Measurements from ENCODE around the gene RIN1. TPM values are rescaled to one million over a fixed set of nuclear protein-coding genes. Genes with fewer than 3 reads are reported as not detected.

Gene RIN1
- total and polyA plus RNA-seq, 2 of the 13 experiments (the other 11 are each of a cell fraction or from before 2014, with no cell fraction given): 2.4 to 4.1 TPM

DNA sequence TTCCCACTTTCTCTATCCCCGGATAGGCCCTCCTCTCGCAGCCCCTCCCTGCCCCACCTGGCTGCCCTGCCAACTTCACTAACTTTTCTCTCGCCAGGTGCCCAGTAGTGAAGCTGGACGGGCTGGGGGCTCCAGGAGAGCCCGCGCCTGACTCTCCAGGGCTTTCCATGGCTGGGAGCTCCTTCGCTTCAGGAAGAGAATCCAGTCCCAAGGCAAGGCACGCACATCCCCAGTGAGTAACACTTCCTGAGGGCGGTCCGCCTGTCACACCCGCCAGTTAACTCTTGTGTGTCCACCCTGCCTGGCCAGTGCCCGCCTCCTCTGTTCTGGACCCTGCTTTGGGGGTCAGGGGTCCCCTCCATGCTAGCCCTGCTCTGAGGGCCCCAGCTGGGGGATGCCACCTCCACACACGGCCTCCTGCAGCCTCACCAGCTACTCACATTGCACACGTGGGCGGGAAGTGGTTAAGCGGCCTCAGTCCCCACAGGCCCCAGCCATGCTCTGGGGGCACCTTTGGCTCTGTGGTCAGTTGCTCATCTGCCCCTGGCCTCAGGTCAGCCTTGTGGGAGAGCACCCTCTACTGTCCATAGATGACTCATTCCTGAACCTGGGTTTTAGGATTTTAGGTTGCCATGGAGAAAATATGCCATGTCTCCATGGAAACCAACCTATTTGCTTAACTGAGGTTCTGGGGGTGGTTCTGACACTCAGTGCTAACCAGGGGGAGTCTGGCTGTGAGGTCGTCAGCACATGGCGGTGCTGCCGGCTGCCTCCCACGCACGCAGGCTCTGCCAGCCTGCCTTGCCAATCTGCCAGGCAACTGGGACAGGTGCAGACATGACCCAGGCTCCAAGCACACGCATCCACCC, at the start of gene RIN1 (continued):
- TF ChIP-seq, protein P1, sequence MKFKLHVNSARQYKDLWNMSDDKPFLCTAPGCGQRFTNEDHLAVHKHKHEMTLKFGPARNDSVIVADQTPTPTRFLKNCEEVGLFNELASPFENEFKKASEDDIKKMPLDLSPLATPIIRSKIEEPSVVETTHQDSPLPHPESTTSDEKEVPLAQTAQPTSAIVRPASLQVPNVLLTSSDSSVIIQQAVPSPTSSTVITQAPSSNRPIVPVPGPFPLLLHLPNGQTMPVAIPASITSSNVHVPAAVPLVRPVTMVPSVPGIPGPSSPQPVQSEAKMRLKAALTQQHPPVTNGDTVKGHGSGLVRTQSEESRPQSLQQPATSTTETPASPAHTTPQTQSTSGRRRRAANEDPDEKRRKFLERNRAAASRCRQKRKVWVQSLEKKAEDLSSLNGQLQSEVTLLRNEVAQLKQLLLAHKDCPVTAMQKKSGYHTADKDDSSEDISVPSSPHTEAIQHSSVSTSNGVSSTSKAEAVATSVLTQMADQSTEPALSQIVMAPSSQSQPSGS (CRISPR knock-in tag; IDR thresholded peaks at IDR 0.05): peak; percentile 75; the same call in 1 of the 2 replicates
- TF ChIP-seq POLR2AphosphoS5 (IDR thresholded peaks at IDR 0.05; ENCODE audit: low read depth, low read length) (no peak; the same call in 1 of the 2 replicates), ELF3 (CRISPR knock-in tag; IDR thresholded peaks at IDR 0.05) (peak; percentile 81), MATR3 (CRISPR knock-in tag; IDR thresholded peaks at IDR 0.05) (no peak), ONECUT2 (CRISPR knock-in tag; IDR thresholded peaks at IDR 0.05) (no peak), ZNF317 (CRISPR knock-in tag; IDR thresholded peaks at IDR 0.05) (peak; percentile 76; the same call in 1 of the 2 replicates), ZNF766 (CRISPR knock-in tag; IDR thresholded peaks at IDR 0.05; ENCODE audit: borderline replicate concordance) (0 out of 2 replicates have a peak, but pooled peaks have one; percentile 40), FOXJ3 (CRISPR knock-in tag; IDR thresholded peaks at IDR 0.05; ENCODE audit: borderline replicate concordance) (no peak), SIN3A (IDR thresholded peaks at IDR 0.05; ENCODE audit: borderline replicate concordance, low read depth, low read length) (peak; percentile 75), SNAPC2 (CRISPR knock-in tag; IDR thresholded peaks at IDR 0.05) (0 out of 2 replicates have a peak, but pooled peaks have one; percentile 57), AGO2 (optimal IDR thresholded peaks at IDR 0.05; ENCODE audit: low read depth, low read length) (peak; percentile 57), POLR2G (IDR thresholded peaks at IDR 0.05; ENCODE audit: low read depth, low read length) (peak; percentile 68), XRCC5 (optimal IDR thresholded peaks at IDR 0.05; ENCODE audit: low read length) (peak; percentile 95), ZNF607 (CRISPR knock-in tag; IDR thresholded peaks at IDR 0.05; ENCODE audit: borderline replicate concordance) (peak; percentile 65; the same call in 1 of the 2 replicates), CBX1 (IDR thresholded peaks at IDR 0.05; ENCODE audit: low read depth) (peak; percentile 38), ZNF543 (CRISPR knock-in tag; IDR thresholded peaks at IDR 0.05) (no peak), YEATS4 (CRISPR knock-in tag; IDR thresholded peaks at IDR 0.05; ENCODE audit: borderline replicate concordance) (0 out of 2 replicates have a peak, but pooled peaks have one; percentile 48), AKAP8 (CRISPR knock-in tag; IDR thresholded peaks at IDR 0.05) (peak; percentile 86), ZKSCAN8 (CRISPR knock-in tag; IDR thresholded peaks at IDR 0.05; ENCODE audit: borderline replicate concordance) (0 out of 2 replicates have a peak, but pooled peaks have one; percentile 71), ATF1 (CRISPR knock-in tag; IDR thresholded peaks at IDR 0.05) (peak; percentile 70; the same call in 1 of the 2 replicates), ERF (CRISPR knock-in tag; IDR thresholded peaks at IDR 0.05) (peak; percentile 85), ZNF12 (CRISPR knock-in tag; IDR thresholded peaks at IDR 0.05) (0 out of 2 replicates have a peak, but pooled peaks have one; percentile 12)
- TF ChIP-seq, protein P2, sequence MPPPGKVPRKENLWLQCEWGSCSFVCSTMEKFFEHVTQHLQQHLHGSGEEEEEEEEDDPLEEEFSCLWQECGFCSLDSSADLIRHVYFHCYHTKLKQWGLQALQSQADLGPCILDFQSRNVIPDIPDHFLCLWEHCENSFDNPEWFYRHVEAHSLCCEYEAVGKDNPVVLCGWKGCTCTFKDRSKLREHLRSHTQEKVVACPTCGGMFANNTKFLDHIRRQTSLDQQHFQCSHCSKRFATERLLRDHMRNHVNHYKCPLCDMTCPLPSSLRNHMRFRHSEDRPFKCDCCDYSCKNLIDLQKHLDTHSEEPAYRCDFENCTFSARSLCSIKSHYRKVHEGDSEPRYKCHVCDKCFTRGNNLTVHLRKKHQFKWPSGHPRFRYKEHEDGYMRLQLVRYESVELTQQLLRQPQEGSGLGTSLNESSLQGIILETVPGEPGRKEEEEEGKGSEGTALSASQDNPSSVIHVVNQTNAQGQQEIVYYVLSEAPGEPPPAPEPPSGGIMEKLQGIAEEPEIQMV (CRISPR knock-in tag; IDR thresholded peaks at IDR 0.05; ENCODE audit: low read depth): peak; percentile 61; the same call in 1 of the 2 replicates
- TF ChIP-seq, protein P3, sequence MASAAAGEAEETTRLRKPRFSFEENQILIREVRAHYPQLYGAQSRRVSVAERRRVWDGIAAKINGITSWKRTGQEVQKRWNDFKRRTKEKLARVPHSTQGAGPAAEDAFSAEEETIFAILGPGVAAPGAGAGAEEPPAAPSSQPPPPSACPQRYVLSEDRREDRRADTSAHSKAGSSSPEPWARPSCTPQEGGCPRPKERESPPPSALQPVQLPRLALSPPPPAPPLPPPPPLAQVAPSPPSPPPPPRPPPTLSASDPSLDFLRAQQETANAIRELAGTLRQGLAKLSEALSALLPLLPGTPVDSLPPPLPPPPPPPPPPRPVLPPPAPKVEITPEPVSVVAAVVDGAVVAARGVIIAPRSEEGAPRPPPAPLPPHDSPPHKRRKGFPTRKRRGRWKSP (CRISPR knock-in tag; IDR thresholded peaks at IDR 0.05): peak; percentile 89
- TF ChIP-seq, protein P4, sequence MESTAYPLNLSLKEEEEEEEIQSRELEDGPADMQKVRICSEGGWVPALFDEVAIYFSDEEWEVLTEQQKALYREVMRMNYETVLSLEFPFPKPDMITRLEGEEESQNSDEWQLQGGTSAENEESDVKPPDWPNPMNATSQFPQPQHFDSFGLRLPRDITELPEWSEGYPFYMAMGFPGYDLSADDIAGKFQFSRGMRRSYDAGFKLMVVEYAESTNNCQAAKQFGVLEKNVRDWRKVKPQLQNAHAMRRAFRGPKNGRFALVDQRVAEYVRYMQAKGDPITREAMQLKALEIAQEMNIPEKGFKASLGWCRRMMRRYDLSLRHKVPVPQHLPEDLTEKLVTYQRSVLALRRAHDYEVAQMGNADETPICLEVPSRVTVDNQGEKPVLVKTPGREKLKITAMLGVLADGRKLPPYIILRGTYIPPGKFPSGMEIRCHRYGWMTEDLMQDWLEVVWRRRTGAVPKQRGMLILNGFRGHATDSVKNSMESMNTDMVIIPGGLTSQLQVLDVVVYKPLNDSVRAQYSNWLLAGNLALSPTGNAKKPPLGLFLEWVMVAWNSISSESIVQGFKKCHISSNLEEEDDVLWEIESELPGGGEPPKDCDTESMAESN (CRISPR knock-in tag; conservative IDR thresholded peaks at IDR 0.05): peak; percentile 72

Measured in HepG2 (cell line).